SJSA1 (cell line): ENCODE data around the gene GABARAP. TPM values are rescaled to one million over a fixed set of nuclear protein-coding genes. Genes with fewer than 3 reads are reported as not detected.
A peak's percentile ranks its signal among the peaks of the same experiment; 100 is the strongest.

Experiments
- DNase-seq, 2 experiments: peaks; one replicate each; pipeline ENCODE4 v3.0.0-alpha.2; 2015 to 2020; ENCODE audit warnings: low spot score in 2 of 2, low read depth in 1 of 2
- H3K27ac ChIP-seq: fragments of 250-450 bp; sonication (Bioruptor Pico); 2 replicates; pipeline ENCODE4 v1.5.1; 2020; ENCODE audit warnings: mild to moderate bottlenecking, moderate library complexity
- H3K27me3 ChIP-seq: fragments of 250-450 bp; sonication (Bioruptor Pico); replicated peaks from 2 replicates; pipeline ENCODE4 v1.5.1; 2020; ENCODE audit warnings: mild to moderate bottlenecking, moderate library complexity
- H3K36me3 ChIP-seq: fragments of 250-450 bp; sonication (Bioruptor Pico); 2 replicates; pipeline ENCODE4 v1.5.1; 2020; ENCODE audit warnings: mild to moderate bottlenecking
- H3K4me1 ChIP-seq: fragments of 250-450 bp; sonication (Bioruptor Pico); replicated peaks from 2 replicates; pipeline ENCODE4 v1.6.1; 2021; ENCODE audit warnings: mild to moderate bottlenecking
- H3K4me3 ChIP-seq: fragments of 250-450 bp; sonication (Bioruptor Pico); 2 replicates; pipeline ENCODE4 v1.5.1; 2020; ENCODE audit warnings: mild to moderate bottlenecking
- H3K9me3 ChIP-seq: fragments of 250-450 bp; sonication (Bioruptor Pico); replicated peaks from 2 replicates; pipeline ENCODE4 v1.5.1; 2020; ENCODE audit warnings: mild to moderate bottlenecking
- total RNA-seq: library from RNA; depleted of rRNA; stranded (reverse); fragments of >200 nt; shearing (Covaris generic); gene quantifications from 2 replicates; pipeline ENCODE4 v1.2.3, GENCODE V29; 2014

The GABARAP gene
- total RNA-seq, 1 experiment from 2014 or later: 146 TPM

DNA sequence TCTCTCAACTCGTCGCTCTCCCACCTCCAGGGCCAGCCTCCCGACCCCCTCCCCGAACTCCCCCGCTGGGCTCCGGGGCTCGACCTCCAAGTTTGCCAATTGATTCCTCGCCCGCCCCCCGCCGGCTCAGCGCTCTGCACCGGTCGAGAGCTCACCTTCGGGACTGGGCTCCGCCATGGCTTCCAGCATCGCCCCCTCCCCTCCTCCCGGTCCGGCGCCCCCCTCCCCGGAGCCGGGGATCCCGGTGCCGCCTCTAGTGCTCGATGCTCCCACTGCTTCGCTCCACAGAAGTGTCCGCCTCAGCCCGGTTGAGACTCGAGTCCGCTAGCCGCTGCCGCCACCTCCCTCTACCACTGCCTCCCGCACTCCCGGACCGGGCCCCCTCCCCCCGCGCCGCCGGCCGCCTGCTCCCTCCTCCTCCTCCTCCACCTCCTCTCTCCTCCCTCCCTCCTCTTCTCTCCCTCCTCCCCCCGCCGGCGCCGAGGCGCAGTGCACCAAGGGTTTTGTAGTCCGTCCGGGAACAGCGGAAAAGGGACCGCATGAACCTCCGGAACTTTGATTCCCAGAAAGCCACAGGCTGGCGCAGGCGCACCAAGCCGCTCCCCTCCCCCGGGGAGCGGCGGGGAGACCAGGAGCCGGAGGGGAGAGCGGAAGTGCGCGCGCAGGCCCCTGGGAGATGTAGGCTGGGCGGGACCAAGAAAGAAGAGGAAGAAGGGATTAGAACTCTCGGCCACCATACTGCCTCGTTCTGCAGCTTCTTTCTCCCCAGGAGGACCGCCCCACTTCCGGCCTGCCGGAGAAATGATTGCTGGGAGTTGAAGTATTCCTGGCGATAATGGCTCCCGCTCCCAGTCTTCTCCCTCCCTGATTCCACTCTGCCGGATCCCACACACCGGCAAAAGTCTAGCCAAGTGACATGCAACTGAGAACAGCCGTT lies 2.9 kb downstream of the GABARAP start, which contains the start of gene PHF23:
Gene PHF23, minus strand, starts transcription at position 367 of the 937 bp plus-strand sequence. Its CDS starts 178 bp downstream, at position 189.
- H3K27ac ChIP-seq: no peak within 1 kb of the TSS
- DNase-seq: peak; percentile 99 to 100
- H3K4me1 ChIP-seq: peaks cover 29% of the 10 kb centered on the region
- peaks cover 58% of the 10 kb centered on the region for H3K36me3 ChIP-seq
- no peaks in the 10 kb centered on the region for H3K9me3 ChIP-seq
- H3K27me3 ChIP-seq: no peaks in the 10 kb centered on the region
- H3K4me3 ChIP-seq: peak within 1 kb of the TSS; percentile 60

DNA sequence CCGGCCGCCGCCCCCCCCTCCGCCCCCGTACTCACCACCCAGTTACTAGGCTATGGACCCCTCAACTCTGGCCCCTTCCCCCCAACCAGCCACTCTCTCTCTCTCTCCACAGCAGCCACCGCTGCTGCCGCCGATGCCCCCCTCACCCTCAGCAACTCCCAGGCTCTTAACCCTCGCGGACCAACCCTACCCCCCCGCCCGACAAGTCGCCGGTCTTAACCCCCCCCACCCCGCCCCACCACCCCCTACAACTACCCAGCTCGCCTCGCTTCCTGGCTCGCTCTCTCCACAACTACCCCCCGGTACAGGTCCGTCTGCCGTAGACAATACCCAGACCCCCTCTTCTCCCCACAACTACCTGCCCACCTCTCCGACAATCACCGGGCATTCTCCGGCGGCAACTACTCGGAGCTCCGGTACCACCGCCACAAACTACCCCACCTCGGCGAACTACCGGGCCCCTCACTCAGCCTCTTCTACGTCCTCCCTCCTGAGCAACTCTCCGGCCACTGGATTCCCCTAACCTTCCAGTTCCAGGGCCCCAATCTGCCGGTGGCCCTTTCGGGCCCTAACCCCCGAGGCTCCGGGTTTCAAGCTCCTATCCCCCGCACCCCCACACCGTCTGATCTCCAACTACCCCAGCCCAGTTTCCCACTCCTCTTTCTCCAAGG lies 3.7 kb downstream of the GABARAP start:
- Histone ChIP-seq H3K4me1 (peaks cover 30% of the 10 kb centered on the region), H3K4me3 (peak overlapping the region; percentile 60), H3K27ac (no peak overlapping the region), H3K36me3 (peaks cover 56% of the 10 kb centered on the region), H3K27me3 (no peaks in the 10 kb centered on the region), H3K9me3 (no peaks in the 10 kb centered on the region)
- DNase-seq: no peak

GRCh38 chr17:7237761-7238419 lies 4.4 kb downstream of the GABARAP start:
- H3K4me1 ChIP-seq: peaks cover 31% of the 10 kb centered on the region
- peak overlapping the region; percentile 51 for H3K4me3 ChIP-seq
- DNase-seq: peak; percentile 44 to 79
- H3K27ac ChIP-seq: peak overlapping the region; percentile 25; the same call in 1 of the 2 replicates
- H3K36me3 ChIP-seq: peaks cover 50% of the 10 kb centered on the region
- H3K27me3 ChIP-seq: no peaks in the 10 kb centered on the region
- H3K9me3 ChIP-seq: no peaks in the 10 kb centered on the region

GRCh38 chr17:7237266-7237760 lies 4.9 kb downstream of the GABARAP start:
- H3K4me1 ChIP-seq: peaks cover 36% of the 10 kb centered on the region
- peak overlapping the region; percentile 51 for H3K4me3 ChIP-seq
- no peaks in the 10 kb centered on the region for H3K27me3 ChIP-seq
- DNase-seq: no peak
- no peaks in the 10 kb centered on the region for H3K9me3 ChIP-seq
- peaks cover 51% of the 10 kb centered on the region for H3K36me3 ChIP-seq
- H3K27ac ChIP-seq: peak overlapping the region; percentile 25; the same call in 1 of the 2 replicates

DNA sequence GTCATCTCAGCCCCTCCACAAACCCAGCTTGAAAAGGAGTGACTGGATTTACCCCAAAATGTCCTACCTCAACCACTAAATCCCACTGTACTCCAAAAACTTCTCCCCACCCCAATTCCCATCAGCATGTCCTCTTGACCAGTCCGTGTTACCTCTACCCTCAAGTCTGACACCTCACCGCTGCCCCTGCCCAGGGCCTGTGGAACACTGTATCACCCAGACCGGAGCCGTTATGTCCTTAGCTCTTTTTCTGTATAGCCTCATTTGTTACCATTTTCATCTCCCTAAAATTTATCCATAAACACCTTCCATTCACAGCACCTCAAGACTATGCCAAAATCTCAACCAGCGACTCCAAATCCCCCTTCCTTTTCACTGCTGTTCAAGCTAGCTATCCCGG lies 5.4 kb downstream of the GABARAP start:
- Histone ChIP-seq H3K36me3 (peaks cover 55% of the 10 kb centered on the region), H3K27ac (no peak overlapping the region), H3K27me3 (no peaks in the 10 kb centered on the region), H3K4me1 (peaks cover 39% of the 10 kb centered on the region), H3K4me3 (no peak overlapping the region), H3K9me3 (no peaks in the 10 kb centered on the region)
- DNase-seq: no peak

- no peak for DNase-seq
Measured at GRCh38 chr17:7235693-7236665, 6.3 kb downstream of the GABARAP start.

GRCh38 chr17:7234083-7234951 lies 7.9 kb downstream of the GABARAP start, which contains the start of gene DVL2:
Gene DVL2, minus strand, starts transcription at chr17:7234517. Its CDS starts 255 bp downstream, at chr17:7234262.
- Histone ChIP-seq H3K9me3 (no peaks in the 10 kb centered on the region), H3K36me3 (peaks cover 55% of the 10 kb centered on the region), H3K27ac (peak within 1 kb of the TSS; percentile 29), H3K4me3 (peak within 1 kb of the TSS; percentile 82), H3K4me1 (peaks cover 27% of the 10 kb centered on the region), H3K27me3 (no peaks in the 10 kb centered on the region)
- DNase-seq: peak; percentile 89 to 95

More at GRCh38 chr17:7235693-7236665, 6.3 kb downstream of the GABARAP start:
- Histone ChIP-seq H3K36me3 (peaks cover 52% of the 10 kb centered on the region), H3K27me3 (no peaks in the 10 kb centered on the region), H3K27ac (no peak overlapping the region), H3K4me1 (peaks cover 34% of the 10 kb centered on the region), H3K9me3 (no peaks in the 10 kb centered on the region), H3K4me3 (no peak overlapping the region)

GRCh38 chr17:7233701-7234082 lies 8.6 kb downstream of the GABARAP start:
- no peak for DNase-seq
- Histone ChIP-seq H3K4me3 (peak overlapping the region; percentile 82), H3K27ac (peak overlapping the region; percentile 29), H3K27me3 (no peaks in the 10 kb centered on the region), H3K4me1 (peaks cover 27% of the 10 kb centered on the region), H3K9me3 (no peaks in the 10 kb centered on the region), H3K36me3 (peaks cover 61% of the 10 kb centered on the region)

- Histone ChIP-seq H3K4me1 (peaks cover 22% of the 10 kb centered on the region), H3K4me3 (no peak overlapping the region; the same call in 1 of the 2 replicates), H3K36me3 (peaks cover 73% of the 10 kb centered on the region), H3K9me3 (no peaks in the 10 kb centered on the region), H3K27me3 (no peaks in the 10 kb centered on the region), H3K27ac (no peak overlapping the region)
- DNase-seq: no peak
Measured at GRCh38 chr17:7232114-7232513, 10.1 kb downstream of the GABARAP start.

- Histone ChIP-seq H3K36me3 (peaks cover 72% of the 10 kb centered on the region), H3K27me3 (no peaks in the 10 kb centered on the region), H3K4me1 (peaks cover 17% of the 10 kb centered on the region)
Measured at GRCh38 chr17:7229504-7229903, 12.7 kb downstream of the GABARAP start.

GRCh38 chr17:7228920-7229319 lies 13.3 kb downstream of the GABARAP start:
- Histone ChIP-seq H3K4me1 (peaks cover 16% of the 10 kb centered on the region), H3K36me3 (peaks cover 72% of the 10 kb centered on the region), H3K27me3 (no peaks in the 10 kb centered on the region), H3K4me3 (no peak overlapping the region), H3K9me3 (no peaks in the 10 kb centered on the region), H3K27ac (no peak overlapping the region)
- no peak for DNase-seq

More at GRCh38 chr17:7229504-7229903, 12.7 kb downstream of the GABARAP start:
- no peak overlapping the region for H3K27ac ChIP-seq
- no peaks in the 10 kb centered on the region for H3K9me3 ChIP-seq
- DNase-seq: no peak
- H3K4me3 ChIP-seq: no peak overlapping the region
